GM19193 (cell line): Measurements from ENCODE around the gene SLC13A3.

Experiments
- POLR2A ChIP-seq: IDR thresholded peaks from 4 replicates; pipeline ENCODE4 v1.6.1; 2011; ENCODE audit not compliant: insufficient read depth, insufficient read length; ENCODE audit errors: extremely low read depth

The SLC13A3 gene

GRCh38 chr20:46512943-46513844, 138.1 kb downstream of the SLC13A3 start, which contains the start of gene ZNF334:
ZNF334 (minus strand) TSS chr20:46513559; CDS start chr20:46512102, 1,457 bp downstream.
- TF ChIP-seq POLR2A, result peak; percentile 47

- TF ChIP-seq POLR2A, result no peak
Measured at GRCh38 chr20:46509523-46509922, 141.7 kb downstream of the SLC13A3 start.
